DMS153 treated with DMSO at 0.1 percent for 48 hours (cell line): ENCODE results near the gene NR2C2.

Source experiments
- DNase-seq: peaks from one replicate; lab custom pipeline; 2025; ENCODE audit not compliant: unreplicated experiment; lab: John Stamatoyannopoulos, UW

The NR2C2 gene

GRCh38 chr3:14921034-14921616 lies 26.3 kb upstream of the NR2C2 start:
- peak; percentile 27 for DNase-seq

GRCh38 chr3:14921811-14922705 lies 25.3 kb upstream of the NR2C2 start:
- DNase-seq: no peak

- DNase-seq: no peak
Observed at GRCh38 chr3:14922863-14923262, 24.5 kb upstream of the NR2C2 start.

GRCh38 chr3:14923476-14923875 lies 23.9 kb upstream of the NR2C2 start:
- no peak for DNase-seq

- DNase-seq: peak; percentile 0
Observed at GRCh38 chr3:14925729-14926591, 21.4 kb upstream of the NR2C2 start.

- no peak for DNase-seq
Observed at GRCh38 chr3:14926592-14926991, 20.8 kb upstream of the NR2C2 start.

GRCh38 chr3:14927308-14927707 lies 20.1 kb upstream of the NR2C2 start:
- no peak for DNase-seq

- no peak for DNase-seq
Observed at GRCh38 chr3:14929310-14930074, 17.9 kb upstream of the NR2C2 start.

- no peak for DNase-seq
Observed at GRCh38 chr3:14933820-14934425, 13.5 kb upstream of the NR2C2 start.

GRCh38 chr3:14935592-14936345 lies 11.6 kb upstream of the NR2C2 start:
- no peak for DNase-seq

GRCh38 chr3:14938954-14939353 lies 8.4 kb upstream of the NR2C2 start:
- DNase-seq: no peak

GRCh38 chr3:14941871-14942270 lies 5.5 kb upstream of the NR2C2 start:
- no peak for DNase-seq

- no peak for DNase-seq
Observed at GRCh38 chr3:14943042-14943441, 4.3 kb upstream of the NR2C2 start.

- DNase-seq: no peak
Observed at GRCh38 chr3:14946236-14946635, 1.1 kb upstream of the NR2C2 start.

- DNase-seq: no peak
Observed at GRCh38 chr3:14946739-14947099, 664 bp upstream of the NR2C2 start.

GRCh38 chr3:14947886-14948608 lies 664 bp downstream of the NR2C2 start:
- DNase-seq: peak; percentile 39

GRCh38 chr3:14948609-14949038 lies 1.2 kb downstream of the NR2C2 start:
- no peak for DNase-seq

GRCh38 chr3:14949126-14949525 lies 1.7 kb downstream of the NR2C2 start:
- DNase-seq: no peak

GRCh38 chr3:14950274-14950673 lies 2.9 kb downstream of the NR2C2 start:
- DNase-seq: no peak
